Osteoblast (primary cell): Measurements from ENCODE around the gene SLC17A9. TPM values are rescaled to one million over a fixed set of nuclear protein-coding genes. Genes with fewer than 3 reads are reported as not detected.

Source experiments
- DNase-seq: peaks from one replicate; pipeline ENCODE4 v3.0.0; 2011; ENCODE audit warnings: low spot score, mixed read lengths; ENCODE audit not compliant: insufficient read length; ENCODE audit errors: missing footprints
- H2AFZ ChIP-seq: 2 replicates; pipeline ENCODE4 v1.6.0; 2011; ENCODE audit warnings: mild to moderate bottlenecking, low read length
- H3K27ac ChIP-seq: 2 replicates; pipeline ENCODE4 v1.5.1; 2011; ENCODE audit warnings: mild to moderate bottlenecking, low read depth, low read length, moderate library complexity
- H3K27me3 ChIP-seq: 2 replicates; pipeline ENCODE4 v1.6.0; 2012; ENCODE audit warnings: mild to moderate bottlenecking, control low read depth, inconsistent platforms, low read length, moderate library complexity; ENCODE audit not compliant: insufficient read depth
- H3K36me3 ChIP-seq: 2 replicates; pipeline ENCODE4 v1.5.1; 2011; ENCODE audit warnings: mild to moderate bottlenecking, low read length, control low read depth, moderate library complexity; ENCODE audit not compliant: insufficient read depth
- H3K4me1 ChIP-seq: 2 replicates; pipeline ENCODE4 v1.5.1; 2011; ENCODE audit warnings: mild to moderate bottlenecking, low read length, control low read depth, moderate library complexity; ENCODE audit not compliant: insufficient read depth
- H3K4me2 ChIP-seq: 2 replicates; pipeline ENCODE4 v1.6.0; 2011; ENCODE audit warnings: mild to moderate bottlenecking, low read length; ENCODE audit not compliant: insufficient read depth
- H3K4me3 ChIP-seq: fragments of 200-600 bp; sonication (generic); 3 replicates; pipeline ENCODE4 v1.5.1; 2012; ENCODE audit warnings: mild to moderate bottlenecking, low read length, inconsistent platforms; ENCODE audit not compliant: insufficient read depth
- H3K79me2 ChIP-seq: 2 replicates; pipeline ENCODE4 v1.6.0; 2012; ENCODE audit warnings: mild to moderate bottlenecking, low read length, control low read depth, inconsistent platforms; ENCODE audit not compliant: insufficient read depth
- H3K9me3 ChIP-seq: 2 replicates; pipeline ENCODE4 v1.5.1; 2011; ENCODE audit warnings: low read depth, low read length, control low read depth
- H4K20me1 ChIP-seq: 2 replicates; pipeline ENCODE4 v1.6.0; 2012; ENCODE audit warnings: mild to moderate bottlenecking, low read length, control low read depth; ENCODE audit not compliant: insufficient read depth
- total RNA-seq: library from RNA; depleted of rRNA; stranded (reverse); fragments of >200 nt; gene quantifications from 2 replicates; pipeline ENCODE4 v1.2.3, GENCODE V29; 2012
- TF ChIP-seq, protein P1 (sequence below): IDR thresholded peaks from 2 replicates; pipeline ENCODE4 v1.5.1; 2011; ENCODE audit warnings: mild to moderate bottlenecking, low read depth, low read length, moderate library complexity; ENCODE audit errors: extremely low read depth

The SLC17A9 gene
- total RNA-seq, 1 donor = 6.5 TPM

DNA sequence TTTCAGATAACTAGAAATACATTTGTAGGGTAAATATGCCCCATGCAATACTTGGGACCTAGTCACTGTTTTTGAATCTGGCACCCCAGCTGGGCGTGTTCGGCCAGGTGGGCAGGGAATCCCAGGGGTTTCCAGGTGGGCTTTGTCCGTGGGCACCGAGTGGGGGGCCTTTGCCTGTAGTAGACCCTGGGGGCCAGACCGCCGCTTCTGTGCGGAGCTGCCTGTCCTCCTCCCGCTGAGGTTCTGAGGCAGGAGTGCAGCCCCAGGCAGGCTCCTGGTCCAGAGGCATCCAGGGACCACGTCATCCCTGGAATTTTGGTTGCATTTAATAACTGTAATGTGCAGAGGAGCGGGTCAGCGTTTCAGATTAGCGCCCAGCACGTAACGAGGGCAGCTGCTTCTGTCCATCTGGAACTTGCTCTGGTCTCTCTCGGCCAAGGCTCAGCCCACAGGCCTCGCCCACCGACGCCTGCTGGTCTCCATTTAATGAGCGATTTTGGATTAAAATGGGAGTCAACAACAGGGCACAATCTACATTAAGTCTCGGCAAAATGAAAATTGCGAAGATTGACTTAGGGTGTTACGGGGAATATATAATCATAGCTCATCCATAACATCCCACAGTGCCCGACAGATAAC, 41.5 kb downstream of the SLC17A9 start:
- Histone ChIP-seq H3K4me3 (no peak overlapping the region), H3K9me3 (no peaks in the 10 kb centered on the region), H3K79me2 (no peaks in the 10 kb centered on the region), H2AFZ (no peak overlapping the region), H4K20me1 (no peaks in the 10 kb centered on the region), H3K36me3 (no peaks in the 10 kb centered on the region), H3K4me2 (no peak overlapping the region), H3K27me3 (peaks cover 21% of the 10 kb centered on the region), H3K27ac (no peak overlapping the region), H3K4me1 (no peaks in the 10 kb centered on the region)
- TF ChIP-seq, protein P1, sequence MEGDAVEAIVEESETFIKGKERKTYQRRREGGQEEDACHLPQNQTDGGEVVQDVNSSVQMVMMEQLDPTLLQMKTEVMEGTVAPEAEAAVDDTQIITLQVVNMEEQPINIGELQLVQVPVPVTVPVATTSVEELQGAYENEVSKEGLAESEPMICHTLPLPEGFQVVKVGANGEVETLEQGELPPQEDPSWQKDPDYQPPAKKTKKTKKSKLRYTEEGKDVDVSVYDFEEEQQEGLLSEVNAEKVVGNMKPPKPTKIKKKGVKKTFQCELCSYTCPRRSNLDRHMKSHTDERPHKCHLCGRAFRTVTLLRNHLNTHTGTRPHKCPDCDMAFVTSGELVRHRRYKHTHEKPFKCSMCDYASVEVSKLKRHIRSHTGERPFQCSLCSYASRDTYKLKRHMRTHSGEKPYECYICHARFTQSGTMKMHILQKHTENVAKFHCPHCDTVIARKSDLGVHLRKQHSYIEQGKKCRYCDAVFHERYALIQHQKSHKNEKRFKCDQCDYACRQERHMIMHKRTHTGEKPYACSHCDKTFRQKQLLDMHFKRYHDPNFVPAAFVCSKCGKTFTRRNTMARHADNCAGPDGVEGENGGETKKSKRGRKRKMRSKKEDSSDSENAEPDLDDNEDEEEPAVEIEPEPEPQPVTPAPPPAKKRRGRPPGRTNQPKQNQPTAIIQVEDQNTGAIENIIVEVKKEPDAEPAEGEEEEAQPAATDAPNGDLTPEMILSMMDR = no peak
- DNase-seq = no peak

DNA sequence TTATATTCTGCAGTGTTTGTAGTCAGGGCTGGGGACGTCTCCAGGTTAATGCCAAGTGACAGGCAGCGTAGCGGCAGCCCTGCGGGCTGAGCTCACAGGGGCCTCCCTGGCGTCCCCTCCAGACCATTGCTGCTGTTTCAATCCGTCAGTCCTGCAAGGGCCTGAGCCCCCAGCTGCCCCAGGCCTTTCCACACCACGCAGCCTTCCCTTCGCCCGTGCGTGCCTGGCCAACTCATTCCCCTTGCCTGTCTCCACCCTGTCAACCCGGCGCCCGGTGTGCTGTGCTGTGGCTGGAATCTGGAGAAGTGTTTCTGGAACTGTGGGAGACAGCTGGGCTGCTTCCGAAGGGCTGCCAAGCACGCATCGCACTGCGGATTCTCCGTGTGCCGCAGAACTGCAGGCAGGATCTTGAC, 42.4 kb downstream of the SLC17A9 start:
- Histone ChIP-seq H3K4me2 (no peak overlapping the region), H3K4me1 (no peaks in the 10 kb centered on the region), H3K36me3 (no peaks in the 10 kb centered on the region), H2AFZ (no peak overlapping the region), H3K9me3 (no peaks in the 10 kb centered on the region), H3K27ac (no peak overlapping the region), H3K4me3 (no peak overlapping the region), H4K20me1 (no peaks in the 10 kb centered on the region), H3K27me3 (peaks cover 25% of the 10 kb centered on the region), H3K79me2 (no peaks in the 10 kb centered on the region)
- no peak for DNase-seq
- TF ChIP-seq, protein P1 = no peak

DNA sequence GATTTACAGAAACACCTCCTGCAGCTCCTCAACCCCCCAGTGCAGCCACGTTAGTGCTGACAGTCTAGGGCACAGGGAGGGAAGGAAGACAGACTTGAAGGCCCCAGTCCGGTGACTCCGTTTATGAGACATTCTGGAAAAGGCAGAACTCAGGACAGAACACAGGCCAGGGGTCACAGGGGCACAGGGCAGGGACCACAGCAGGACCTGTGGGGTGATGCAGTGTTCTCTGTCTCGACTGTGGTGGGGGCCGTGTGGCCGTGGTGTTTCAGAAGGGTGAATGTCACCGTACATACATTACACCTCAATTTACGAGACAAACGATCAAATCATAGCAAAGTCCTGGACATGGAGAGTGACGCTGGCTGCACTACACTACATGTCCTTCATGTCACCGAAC, 43.0 kb downstream of the SLC17A9 start:
- Histone ChIP-seq H3K27ac (no peak overlapping the region), H3K4me1 (no peaks in the 10 kb centered on the region), H3K27me3 (peaks cover 31% of the 10 kb centered on the region), H2AFZ (no peak overlapping the region), H3K4me3 (no peak overlapping the region), H3K4me2 (no peak overlapping the region), H3K79me2 (no peaks in the 10 kb centered on the region), H3K36me3 (no peaks in the 10 kb centered on the region), H4K20me1 (no peaks in the 10 kb centered on the region), H3K9me3 (no peaks in the 10 kb centered on the region)
- DNase-seq = no peak
- TF ChIP-seq, protein P1 = no peak

DNA sequence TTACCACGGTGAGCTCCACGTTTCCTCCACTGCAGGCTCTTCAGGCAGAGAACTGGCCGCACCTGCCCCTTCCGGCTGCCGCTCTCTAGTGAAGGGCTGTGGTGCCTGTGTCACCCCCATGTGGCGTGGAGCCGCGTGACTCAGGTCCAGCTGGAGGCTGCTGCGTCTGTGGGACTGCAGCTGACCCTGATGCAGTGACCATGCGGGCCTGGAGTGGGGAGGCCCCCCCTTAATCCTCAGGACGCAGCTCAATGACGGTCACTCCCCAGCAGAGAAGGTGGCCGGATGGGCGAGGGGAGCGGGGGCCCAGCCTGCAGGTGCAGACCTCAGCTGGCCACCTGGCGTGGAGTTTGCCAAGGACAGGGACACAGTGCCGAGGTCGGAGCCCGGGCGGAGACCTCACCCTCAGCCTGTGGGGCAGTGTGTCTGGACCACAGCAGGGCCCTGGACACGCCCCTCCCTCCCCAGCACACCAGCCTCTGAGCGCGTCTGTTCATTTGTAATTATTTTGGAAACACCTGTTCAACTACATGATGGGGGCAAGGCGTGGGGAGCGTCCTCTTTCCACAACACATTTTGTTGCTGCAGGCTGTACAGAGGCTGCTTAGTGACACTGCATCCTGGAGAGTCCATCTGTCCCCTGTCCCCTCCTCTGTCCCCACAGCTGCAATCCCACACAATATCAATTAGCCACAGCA, 43.5 kb downstream of the SLC17A9 start:
- Histone ChIP-seq H3K4me2 (no peak overlapping the region), H3K36me3 (no peaks in the 10 kb centered on the region), H4K20me1 (no peaks in the 10 kb centered on the region), H3K4me1 (no peaks in the 10 kb centered on the region), H3K27ac (no peak overlapping the region), H3K4me3 (no peak overlapping the region), H3K9me3 (no peaks in the 10 kb centered on the region), H2AFZ (no peak overlapping the region), H3K27me3 (peaks cover 31% of the 10 kb centered on the region), H3K79me2 (no peaks in the 10 kb centered on the region)
- TF ChIP-seq, protein P1 = no peak
- no peak for DNase-seq
